SK-N-SH (cell line): Measurements from ENCODE around the gene MTFP1.

Source experiments
- CTCF ChIP-seq: fragments of 200-600 bp; sonication (generic); IDR thresholded peaks from 2 replicates; pipeline ENCODE4 v1.6.1; 2017; ENCODE audit warnings: antibody characterized with exemption, mild to moderate bottlenecking, moderate library complexity
- EP300 ChIP-seq, 2 experiments: IDR thresholded peaks; 2 replicates each; pipeline versions ENCODE4 v1.4.0 to v1.6.1; 2012; ENCODE audit warnings: borderline replicate concordance in 1 of 2, low read depth in 1 of 2, low read length in 1 of 2
- MAX ChIP-seq: IDR thresholded peaks from 2 replicates; pipeline ENCODE4 v1.4.0; 2012; ENCODE audit warnings: low read depth
- POLR2AphosphoS5 ChIP-seq: IDR thresholded peaks from 2 replicates; pipeline ENCODE4 v1.6.1; 2012; ENCODE audit warnings: low read depth, low read length
- SIN3A ChIP-seq: IDR thresholded peaks from 2 replicates; pipeline ENCODE4 v1.6.1; 2012; ENCODE audit warnings: low read depth, mild to moderate bottlenecking, low read length, moderate library complexity, borderline replicate concordance
- SMC3 ChIP-seq: IDR thresholded peaks from 2 replicates; pipeline ENCODE4 v1.6.1; 2012; ENCODE audit warnings: low read depth, low read length, improper control_type of control experiment
- YY1 ChIP-seq: IDR thresholded peaks from 2 replicates; pipeline ENCODE4 v1.4.0; 2012; ENCODE audit warnings: low read depth, mild to moderate bottlenecking

GRCh38 chr22:30405731-30406130, 19.8 kb upstream of the MTFP1 start:
- no peak for TF ChIP-seq MAX
- TF ChIP-seq POLR2AphosphoS5: no peak
- no peak for TF ChIP-seq SMC3
- TF ChIP-seq CTCF: no peak
- no peak for TF ChIP-seq EP300 (IDR thresholded peaks at IDR 0.05; ENCODE audit: borderline replicate concordance in 1 of 2, low read depth in 1 of 2, low read length in 1 of 2)
- no peak for TF ChIP-seq YY1
- no peak for TF ChIP-seq SIN3A
